GM19193 (cell line): ENCODE data around the gene OR2F2.

Source experiments
- POLR2A ChIP-seq: IDR thresholded peaks from 4 replicates; pipeline ENCODE4 v1.6.1; 2011; ENCODE audit not compliant: insufficient read depth, insufficient read length; ENCODE audit errors: extremely low read depth

OR2F2 gene

DNA sequence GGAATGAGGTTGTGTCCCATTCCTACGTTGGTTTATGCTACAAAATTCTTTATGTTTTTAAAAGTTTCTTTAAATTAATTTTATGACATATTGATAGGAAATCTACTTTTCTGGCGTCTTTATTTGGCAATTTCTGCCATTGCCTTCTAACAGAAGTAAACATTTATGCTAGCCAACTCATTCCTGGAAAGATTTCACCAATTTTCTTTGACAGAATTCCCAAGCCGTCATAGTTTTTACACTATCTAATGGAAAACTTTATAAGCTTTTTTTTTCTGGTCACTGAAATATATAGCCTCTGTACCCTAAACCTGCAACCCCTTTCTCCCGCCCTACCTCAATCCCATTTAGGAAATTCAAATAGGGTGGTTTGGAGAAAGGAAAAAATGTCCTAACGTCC is 26.9 kb upstream of the OR2F2 start:
- no peak for TF ChIP-seq POLR2A

DNA sequence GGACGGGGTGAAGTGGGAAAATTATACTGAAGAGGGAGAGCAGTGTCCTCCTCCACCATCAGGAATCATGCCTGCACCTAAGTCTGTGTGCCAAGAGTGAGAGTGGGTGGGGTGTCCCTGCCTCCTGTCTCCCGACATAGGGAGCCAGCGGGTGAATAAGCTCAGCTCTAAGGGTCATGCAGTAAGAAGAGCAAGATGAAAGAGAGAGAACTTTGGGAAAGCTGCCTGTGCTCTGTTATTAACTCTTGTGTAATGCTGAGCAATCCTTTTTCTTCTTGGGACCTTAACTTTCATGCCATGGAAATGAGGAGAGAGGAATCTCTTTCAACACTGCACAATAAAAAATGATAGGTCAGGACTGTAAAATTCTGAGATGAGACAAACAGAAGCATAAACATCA is 25.2 kb upstream of the OR2F2 start:
- TF ChIP-seq POLR2A = no peak

DNA sequence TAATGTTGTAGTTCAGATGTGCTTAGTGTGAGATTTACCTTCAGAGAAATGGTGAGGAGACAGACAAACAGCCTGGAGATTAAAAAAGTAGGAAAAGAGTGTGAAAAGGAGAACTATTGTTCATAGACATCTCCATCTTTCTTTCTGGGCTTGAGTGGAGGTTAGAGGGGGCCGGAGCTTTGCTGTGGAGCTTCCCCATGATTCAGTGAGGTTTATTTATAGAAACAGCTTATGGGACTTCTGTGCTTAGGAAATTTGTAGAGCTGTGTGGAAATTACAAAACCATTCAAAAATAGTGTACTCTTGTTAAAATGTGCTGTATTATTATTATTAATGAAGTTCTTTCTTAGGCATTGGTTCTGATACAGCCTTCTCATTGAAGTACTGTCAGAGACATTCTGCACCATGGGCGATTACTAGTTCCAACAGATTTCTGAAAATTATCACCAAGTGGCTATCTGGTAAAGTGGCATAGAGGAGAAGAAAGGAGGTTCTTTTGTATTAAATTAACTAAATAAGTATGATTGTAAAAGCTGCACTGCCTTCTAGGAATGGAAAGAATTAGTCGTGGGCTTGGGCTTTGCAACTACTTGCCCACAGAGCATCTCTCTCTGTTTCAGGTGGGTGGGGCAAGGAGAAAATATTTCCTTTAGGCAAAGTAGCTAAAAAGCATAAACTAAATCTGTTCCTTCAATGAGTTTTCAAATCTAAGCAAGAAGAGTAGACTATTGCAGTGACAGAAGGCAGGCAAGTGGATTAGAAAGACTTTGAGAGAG is 24.4 kb upstream of the OR2F2 start:
- TF ChIP-seq POLR2A = no peak

DNA sequence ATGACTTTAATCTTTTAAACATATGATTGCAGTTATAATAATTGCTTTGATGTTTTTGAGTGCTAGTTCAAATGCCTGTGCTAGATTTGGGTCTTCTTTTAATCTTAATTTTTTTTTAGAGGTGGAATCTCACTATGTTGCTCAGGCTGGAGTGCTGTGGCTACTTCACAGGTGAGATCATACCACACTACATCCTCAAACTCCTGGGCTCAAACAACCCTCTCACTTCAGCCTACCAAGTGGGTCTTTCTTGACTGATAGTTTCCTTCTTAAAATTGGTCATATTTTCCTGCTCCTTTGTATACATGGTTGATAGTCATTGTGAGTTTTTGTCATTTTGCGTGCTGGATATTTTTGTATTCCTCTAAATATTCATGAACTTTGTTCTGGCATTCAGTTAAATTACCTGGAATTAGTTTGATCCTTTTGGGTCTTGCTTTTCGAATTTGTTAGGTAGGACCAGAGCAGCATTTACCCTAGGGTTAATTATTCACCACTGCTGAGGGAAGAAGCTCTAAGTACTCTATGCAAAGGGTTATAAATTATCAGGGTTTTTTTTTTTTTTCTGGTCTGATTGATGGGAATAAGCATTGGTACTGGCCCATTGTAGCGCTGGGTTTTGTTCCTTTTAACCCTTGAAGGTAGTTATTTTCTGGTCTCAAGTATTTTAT is 21.0 kb upstream of the OR2F2 start:
- TF ChIP-seq POLR2A = no peak

DNA sequence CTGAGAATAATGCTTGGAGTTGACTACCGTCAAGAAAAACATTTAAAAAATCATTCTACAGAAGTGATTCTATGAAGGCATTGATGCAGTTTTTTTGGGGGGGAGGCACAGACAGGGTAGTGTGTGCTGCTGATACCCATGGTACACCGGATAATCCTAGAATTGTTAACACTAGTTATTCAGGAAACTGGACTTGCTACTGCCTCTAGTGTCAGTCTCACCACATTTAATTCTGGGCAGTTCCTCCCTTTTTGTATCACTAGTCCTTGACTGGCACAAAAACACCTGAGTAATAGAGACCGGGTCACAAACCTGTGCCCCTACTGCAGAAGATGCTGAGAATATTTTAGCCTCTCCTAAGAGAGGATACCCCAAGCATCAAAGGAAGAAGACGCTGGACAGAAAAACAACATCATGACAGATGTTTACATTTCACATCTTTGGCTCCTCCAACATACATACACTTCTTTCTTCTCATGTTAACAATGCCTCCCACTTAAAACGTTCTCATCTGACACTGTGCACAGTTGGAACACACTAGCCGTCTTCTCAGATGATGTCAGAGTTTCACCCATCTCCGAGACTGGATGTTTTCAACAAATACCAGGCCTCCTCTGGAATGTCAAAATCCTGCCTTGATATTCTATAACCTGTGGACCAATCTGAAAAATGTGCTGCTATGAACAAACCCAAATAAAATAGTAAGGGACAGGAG is 19.9 kb upstream of the OR2F2 start:
- TF ChIP-seq POLR2A = no peak

DNA sequence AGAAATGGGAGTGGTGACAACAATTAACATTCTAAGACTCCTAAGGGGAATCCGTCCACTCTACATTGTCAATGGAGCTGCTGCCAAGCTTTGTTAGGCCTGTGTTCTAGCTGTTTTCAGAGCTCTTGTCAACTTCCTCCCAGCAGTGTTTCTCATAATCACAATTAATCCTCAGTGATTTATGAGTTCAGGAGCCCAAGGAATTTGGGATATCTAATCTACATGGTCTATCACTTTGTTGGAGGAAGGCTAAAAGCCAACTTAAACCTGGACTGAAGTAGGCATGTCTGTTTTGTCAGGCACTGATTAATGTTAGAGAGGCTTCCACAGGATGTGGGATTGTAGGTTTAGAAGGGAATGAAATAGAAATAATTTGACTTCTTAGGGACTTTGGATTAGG is 10.2 kb upstream of the OR2F2 start:
- TF ChIP-seq POLR2A = no peak

DNA sequence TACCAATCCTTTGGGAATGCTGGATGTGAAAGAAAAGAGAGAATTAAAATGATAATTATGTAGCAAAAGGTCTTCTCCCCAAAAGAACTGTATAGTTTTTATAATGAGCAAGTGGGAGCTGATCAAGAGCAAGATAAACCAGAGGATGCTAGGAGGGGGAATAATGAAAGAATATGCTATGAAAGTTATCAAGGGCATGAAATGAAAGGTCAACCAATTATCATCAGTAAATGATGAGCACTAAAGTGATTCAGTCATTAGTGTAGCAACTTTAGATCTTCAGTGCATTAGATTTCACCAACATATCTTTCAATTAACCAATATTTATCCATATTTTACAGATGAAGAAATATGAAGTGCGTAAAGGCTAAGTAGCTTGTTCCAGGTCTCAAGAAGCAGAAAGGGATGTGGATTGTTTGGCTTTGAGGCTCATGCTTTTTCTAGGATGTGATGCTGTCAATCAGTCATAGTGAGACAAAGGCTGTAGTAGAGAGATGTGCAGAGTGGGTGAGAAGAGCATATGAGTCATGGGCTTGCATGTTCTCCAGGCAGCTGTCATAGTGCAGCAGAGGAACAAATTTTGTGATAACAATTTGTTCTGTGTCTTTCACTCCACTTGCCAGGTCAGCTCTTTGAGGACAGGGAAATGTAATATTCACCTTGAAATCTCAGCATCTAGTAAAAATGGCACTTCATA is 5.7 kb upstream of the OR2F2 start:
- no peak for TF ChIP-seq POLR2A

DNA sequence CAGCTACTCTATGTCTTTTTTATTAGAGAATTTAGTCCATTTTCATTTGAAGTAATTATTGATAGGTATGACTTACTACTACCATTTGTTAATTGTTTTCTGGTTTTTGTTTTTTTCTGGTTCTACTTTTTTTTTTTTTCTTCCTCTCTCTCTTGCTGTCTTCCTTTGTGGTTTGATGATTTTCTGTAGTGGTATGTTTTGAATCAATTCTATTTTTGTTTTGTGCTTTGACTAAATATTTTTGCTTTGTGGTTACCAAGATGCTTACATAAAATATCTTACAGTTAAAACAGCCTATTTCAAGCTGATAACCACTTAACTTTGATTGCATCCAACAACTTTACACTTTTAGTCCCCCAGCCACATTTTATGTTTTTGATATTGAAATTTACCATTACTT is 3.3 kb upstream of the OR2F2 start:
- TF ChIP-seq POLR2A = no peak

DNA sequence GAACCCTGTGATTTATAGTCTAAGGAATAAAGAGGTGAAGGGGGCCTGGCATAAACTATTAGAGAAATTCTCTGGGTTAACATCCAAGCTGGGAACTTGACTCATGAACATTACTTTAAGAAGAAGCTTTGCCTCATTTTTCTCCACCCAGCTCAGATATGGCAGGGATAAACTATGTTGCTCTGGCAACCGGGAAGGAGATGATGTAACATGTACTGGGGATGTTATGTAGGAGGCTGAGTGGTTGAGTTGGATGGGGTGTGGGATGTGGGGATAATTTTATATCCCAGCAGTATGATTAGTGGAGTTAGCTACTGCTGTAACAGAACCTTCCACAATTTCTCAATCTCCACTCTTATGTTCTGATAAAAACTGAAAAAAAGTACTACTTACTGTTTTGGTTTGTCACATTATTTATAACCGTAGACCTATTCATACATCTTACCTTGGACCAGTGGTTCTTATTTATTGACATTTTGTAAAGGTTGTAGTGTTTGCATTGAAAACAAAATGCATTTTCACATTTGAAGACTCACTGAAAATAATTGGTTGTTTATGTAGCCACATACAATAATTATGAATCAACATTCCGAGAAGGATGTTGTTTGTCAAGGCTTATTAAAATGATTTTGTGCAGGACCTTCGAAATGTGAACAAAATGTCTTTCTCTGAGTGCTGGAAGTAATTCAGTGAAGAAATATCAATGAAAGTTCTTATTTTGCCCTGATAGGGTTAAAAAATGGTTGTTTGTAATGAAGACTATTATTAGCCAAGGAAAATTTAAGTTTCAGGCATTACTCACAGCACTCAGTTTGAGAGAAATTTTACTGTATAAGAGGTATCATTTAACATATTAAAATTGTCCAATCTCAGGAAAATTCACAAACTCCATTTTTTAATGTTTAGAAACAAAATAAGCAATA is 1.3 kb downstream of the OR2F2 start:
- TF ChIP-seq POLR2A = no peak

DNA sequence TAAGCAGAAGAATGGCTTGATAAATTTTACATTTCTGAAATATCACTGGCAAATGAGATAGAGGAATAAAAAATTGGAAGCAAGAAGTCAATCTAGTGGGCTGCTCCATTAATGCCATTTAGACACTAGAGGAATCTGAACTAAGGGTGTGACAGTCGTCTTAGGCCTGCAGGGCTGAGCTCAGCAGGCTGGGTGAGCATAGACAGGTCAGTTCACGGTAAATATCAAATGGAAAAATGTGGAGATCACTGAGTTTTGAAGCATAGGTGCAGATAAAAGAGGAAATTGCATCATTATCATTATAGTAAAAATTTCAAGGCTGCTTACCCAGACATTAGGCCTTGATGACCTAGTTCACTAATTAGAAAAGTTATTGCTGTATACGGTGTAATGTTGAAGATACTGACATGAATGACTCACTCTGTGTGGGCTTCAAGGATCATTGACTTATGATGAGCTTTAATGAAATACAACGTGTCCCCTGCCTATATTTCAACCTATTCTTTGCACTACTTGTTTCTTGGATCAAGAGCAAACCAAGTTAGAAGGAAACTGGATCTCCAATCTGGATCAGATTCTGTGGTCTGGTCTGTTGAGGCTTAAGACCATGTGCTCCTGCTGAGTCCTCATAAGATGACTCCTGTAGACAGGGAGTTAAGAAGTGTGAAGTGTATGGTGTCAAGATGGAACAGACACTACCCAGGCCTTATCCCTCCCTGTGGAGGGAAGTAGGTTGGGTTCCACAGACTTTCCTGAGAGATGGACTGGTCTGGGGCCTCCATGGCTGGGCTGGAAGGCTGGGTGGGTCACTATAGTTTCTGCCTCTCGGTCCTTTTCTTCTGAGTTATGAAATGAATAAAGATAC is 3.6 kb downstream of the OR2F2 start:
- no peak for TF ChIP-seq POLR2A

DNA sequence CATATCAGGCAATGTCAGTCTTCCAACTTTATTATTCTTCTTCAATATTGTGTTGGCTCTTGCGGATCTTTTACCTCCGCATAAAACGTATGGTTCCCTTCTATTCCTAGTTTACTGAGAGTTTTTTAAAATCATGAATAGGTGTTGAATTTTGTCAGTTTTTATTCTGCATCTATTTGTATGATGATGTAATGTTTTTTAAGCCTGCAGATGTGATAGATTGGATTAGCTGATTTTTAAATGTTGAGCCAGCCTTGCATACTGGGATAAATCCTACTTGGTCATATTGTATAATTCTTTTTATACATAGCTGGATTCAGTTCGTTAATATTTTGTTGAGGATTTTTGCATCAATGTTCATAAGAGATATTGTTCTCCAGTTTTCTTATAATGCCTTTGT is 10.4 kb downstream of the OR2F2 start:
- no peak for TF ChIP-seq POLR2A

DNA sequence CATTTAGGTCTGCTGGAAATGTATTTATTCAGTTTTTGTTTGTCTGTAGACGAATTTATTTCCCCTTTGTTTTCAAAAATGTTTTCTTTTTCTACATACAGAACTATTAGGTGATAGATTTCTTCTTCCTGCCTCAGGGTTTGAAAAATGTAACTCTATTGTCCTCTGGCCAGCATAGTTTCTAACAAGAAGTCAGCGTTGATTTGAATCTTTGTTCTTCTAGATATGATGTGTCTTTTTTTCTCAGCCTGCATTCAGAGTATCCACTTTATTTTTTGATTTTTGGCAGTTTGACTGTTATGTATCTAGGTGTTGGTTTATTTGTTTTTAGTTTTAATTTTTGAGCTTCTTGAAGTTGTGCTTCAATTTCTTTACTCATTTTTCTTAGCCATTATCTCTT is 12.1 kb downstream of the OR2F2 start:
- TF ChIP-seq POLR2A = no peak

DNA sequence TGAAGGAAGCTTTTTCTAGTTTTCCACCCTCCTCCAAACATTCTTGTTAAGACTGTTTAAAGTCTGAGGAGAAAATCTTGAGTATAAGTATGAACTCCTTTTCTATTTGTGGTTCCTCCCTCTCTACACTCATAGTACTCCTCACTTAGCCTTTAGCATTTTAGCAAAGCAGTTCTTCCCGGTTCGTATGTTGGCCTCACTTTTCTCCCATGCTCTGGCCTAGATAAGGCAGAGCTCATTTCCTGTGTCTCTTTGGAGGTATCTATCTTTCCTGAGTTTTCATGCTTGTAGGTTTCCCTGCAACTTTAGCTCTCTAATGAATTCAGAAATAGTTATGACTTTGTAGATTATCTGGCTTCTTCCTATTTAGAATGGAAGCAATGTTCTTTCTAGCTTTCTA is 13.7 kb downstream of the OR2F2 start:
- no peak for TF ChIP-seq POLR2A
